ENCODE data around the gene C4orf50. TPM values are rescaled to one million over a fixed set of nuclear protein-coding genes. Genes with fewer than 3 reads are reported as not detected.
"Not testable (repeated sequence)": the region's sequence is repeated elsewhere in the genome, so short reads cannot be mapped to it uniquely, and the experiment has no call there.

The C4orf50 gene
- total RNA-seq, 5 donors from 2014 or later (not counting 1 experiment from before 2014, with no cell fraction given): 0.28 to 3.0 (median 0.54) TPM

GRCh38 chr4:5955201-5955821 lies 62.9 kb downstream of the C4orf50 start:
- no peak for ATAC-seq (replicated peaks in 1 of 4)
- DNase-seq: no peak
- Mint-ChIP-seq H3K9me3 (peaks cover 0 to 2% (median 0%) of the 10 kb centered on the region in 3 donors), H3K36me3 (no peaks in the 10 kb centered on the region), H3K4me1 (no peaks in the 10 kb centered on the region), H3K4me3 (no peak overlapping the region), H3K27me3 (peaks cover 0 to 8% of the 10 kb centered on the region in 2 donors), H3K27ac (no peak overlapping the region)
- peaks cover 0 to 2% of the 10 kb centered on the region in 2 experiments for H3K4me1 ChIP-seq (ENCODE audit: control insufficient read depth in 1 of 2, extremely low read depth in 1 of 2, insufficient read depth in 2 of 2, low read length in 2 of 2)
- H3K27me3 ChIP-seq (replicated peaks in 1 of 2; ENCODE audit: control insufficient read depth in 2 of 2, extremely low read depth in 1 of 2, insufficient read depth in 2 of 2, low read length in 1 of 2): peaks cover 3 to 11% of the 10 kb centered on the region in 2 experiments
- no peak overlapping the region for H3K4me3 ChIP-seq (ENCODE audit: control insufficient read depth in 1 of 2, extremely low read depth in 1 of 2, low read length in 1 of 2)
- no peaks in the 10 kb centered on the region for H3K9me3 ChIP-seq
- no peaks in the 10 kb centered on the region for H3K36me3 ChIP-seq (ENCODE audit: control insufficient read depth in 2 of 2, extremely low read depth in 1 of 2, insufficient read depth in 1 of 2, low read length in 1 of 2)
- no peak overlapping the region for H3K27ac ChIP-seq (ENCODE audit: low read length)
- ChIA-PET POLR2A (no interaction called here), CTCF (no interaction called here)
- 64% methylated on average over 13 of the region's 18 CpGs for WGBS (ENCODE audit: insufficient coverage)

GRCh38 chr4:5954056-5954760 lies 64.0 kb downstream of the C4orf50 start:
- Mint-ChIP-seq H3K27me3 (peaks cover 3 to 8% of the 10 kb centered on the region in 2 donors), H3K9me3 (peaks cover 0 to 2% (median 0%) of the 10 kb centered on the region in 3 donors), H3K4me3 (no peak overlapping the region), H3K36me3 (no peaks in the 10 kb centered on the region), H3K27ac (no peak overlapping the region), H3K4me1 (no peaks in the 10 kb centered on the region)
- H3K27ac ChIP-seq (ENCODE audit: low read length): no peak overlapping the region
- CTCF ChIA-PET: no interaction called here
- peaks cover 0 to 2% of the 10 kb centered on the region in 2 experiments for H3K4me1 ChIP-seq (ENCODE audit: control insufficient read depth in 1 of 2, extremely low read depth in 1 of 2, insufficient read depth in 2 of 2, low read length in 2 of 2)
- DNase-seq (no peak), ATAC-seq (replicated peaks in 1 of 4) (no peak)
- WGBS (ENCODE audit: insufficient coverage): 90% methylated on average over 8 of the region's 11 CpGs
- no peaks in the 10 kb centered on the region for H3K36me3 ChIP-seq (ENCODE audit: control insufficient read depth in 2 of 2, extremely low read depth in 1 of 2, insufficient read depth in 1 of 2, low read length in 1 of 2)
- H3K27me3 ChIP-seq (replicated peaks in 1 of 2; ENCODE audit: control insufficient read depth in 2 of 2, extremely low read depth in 1 of 2, insufficient read depth in 2 of 2, low read length in 1 of 2): peaks cover 3 to 11% of the 10 kb centered on the region in 2 experiments
- H3K4me3 ChIP-seq (ENCODE audit: control insufficient read depth in 1 of 2, extremely low read depth in 1 of 2, low read length in 1 of 2): no peak overlapping the region
- POLR2A ChIA-PET: no interaction called here
- no peaks in the 10 kb centered on the region for H3K9me3 ChIP-seq

- WGBS (ENCODE audit: insufficient coverage): 81% methylated on average over 8 of the region's 13 CpGs
- no peak overlapping the region for H3K4me3 ChIP-seq (ENCODE audit: control insufficient read depth in 1 of 2, extremely low read depth in 1 of 2, low read length in 1 of 2)
- H3K27ac ChIP-seq (ENCODE audit: low read length): no peak overlapping the region
- no peaks in the 10 kb centered on the region for H3K36me3 ChIP-seq (ENCODE audit: control insufficient read depth in 2 of 2, extremely low read depth in 1 of 2, insufficient read depth in 1 of 2, low read length in 1 of 2)
- peaks cover 3 to 11% of the 10 kb centered on the region in 2 experiments for H3K27me3 ChIP-seq (replicated peaks in 1 of 2; ENCODE audit: control insufficient read depth in 2 of 2, extremely low read depth in 1 of 2, insufficient read depth in 2 of 2, low read length in 1 of 2)
- DNase-seq: no peak
- no peaks in the 10 kb centered on the region for H3K4me1 Mint-ChIP-seq
- ChIA-PET CTCF (no interaction called here), POLR2A (no interaction called here)
- peaks cover 4 to 8% of the 10 kb centered on the region in 2 donors for H3K27me3 Mint-ChIP-seq
- H3K4me1 ChIP-seq (ENCODE audit: control insufficient read depth in 1 of 2, extremely low read depth in 1 of 2, insufficient read depth in 2 of 2, low read length in 2 of 2): peaks cover 0 to 2% of the 10 kb centered on the region in 2 experiments
- H3K36me3 Mint-ChIP-seq: no peaks in the 10 kb centered on the region
- H3K9me3 ChIP-seq: no peaks in the 10 kb centered on the region
- peaks cover 0 to 2% (median 0%) of the 10 kb centered on the region in 3 donors for H3K9me3 Mint-ChIP-seq
- H3K4me3 Mint-ChIP-seq: no peak overlapping the region
- no peak for ATAC-seq (replicated peaks in 1 of 4)
- H3K27ac Mint-ChIP-seq: no peak overlapping the region
Measured at GRCh38 chr4:5952975-5953951, 65.0 kb downstream of the C4orf50 start.

- Histone ChIP-seq H3K36me3 (ENCODE audit: control insufficient read depth in 2 of 2, extremely low read depth in 1 of 2, insufficient read depth in 1 of 2, low read length in 1 of 2) (no peaks in the 10 kb centered on the region), H3K4me3 (ENCODE audit: control insufficient read depth in 1 of 2, extremely low read depth in 1 of 2, low read length in 1 of 2) (no peak overlapping the region), H3K9me3 (no peaks in the 10 kb centered on the region), H3K27me3 (replicated peaks in 1 of 2; ENCODE audit: control insufficient read depth in 2 of 2, extremely low read depth in 1 of 2, insufficient read depth in 2 of 2, low read length in 1 of 2) (peaks cover 3 to 13% of the 10 kb centered on the region in 2 experiments), H3K4me1 (ENCODE audit: control insufficient read depth in 1 of 2, extremely low read depth in 1 of 2, insufficient read depth in 2 of 2, low read length in 2 of 2) (peaks cover 0 to 2% of the 10 kb centered on the region in 2 experiments), H3K27ac (ENCODE audit: low read length) (no peak overlapping the region)
- ChIA-PET CTCF (no interaction called here), POLR2A (no interaction called here)
- DNase-seq (no peak), ATAC-seq (replicated peaks in 1 of 4) (no peak)
- Mint-ChIP-seq H3K9me3 (peaks cover 0 to 2% (median 0%) of the 10 kb centered on the region in 3 donors), H3K4me3 (no peak overlapping the region), H3K27me3 (peaks cover 8% of the 10 kb centered on the region in 2 donors), H3K27ac (no peak overlapping the region), H3K4me1 (no peaks in the 10 kb centered on the region), H3K36me3 (no peaks in the 10 kb centered on the region)
- WGBS (ENCODE audit: insufficient coverage): 79% methylated on average over 9 of the region's 22 CpGs
Measured at GRCh38 chr4:5952286-5952974, 65.8 kb downstream of the C4orf50 start.

- peaks cover 6 to 16% of the 10 kb centered on the region in 2 donors for H3K27me3 Mint-ChIP-seq
- DNase-seq: not testable (repeated sequence)
Measured at GRCh38 chr4:5946653-5947052, 71.6 kb downstream of the C4orf50 start.

GRCh38 chr4:5945936-5946335 lies 72.3 kb downstream of the C4orf50 start:
- no peak overlapping the region for H3K4me3 ChIP-seq (ENCODE audit: control insufficient read depth in 1 of 2, extremely low read depth in 1 of 2, low read length in 1 of 2)
- no peak for DNase-seq
- ChIA-PET CTCF (no interaction called here), POLR2A (no interaction called here)
- Mint-ChIP-seq H3K9me3 (peaks cover 7 to 11% (median 8%) of the 10 kb centered on the region in 3 donors), H3K4me1 (peaks cover 0 to 7% (median 0%) of the 10 kb centered on the region in 3 donors), H3K4me3 (no peak overlapping the region), H3K36me3 (no peaks in the 10 kb centered on the region), H3K27ac (no peak overlapping the region), H3K27me3 (peaks cover 6 to 16% of the 10 kb centered on the region in 2 donors)
- H3K27ac ChIP-seq (ENCODE audit: low read length): no peak overlapping the region
- H3K27me3 ChIP-seq (replicated peaks in 1 of 2; ENCODE audit: control insufficient read depth in 2 of 2, extremely low read depth in 1 of 2, insufficient read depth in 2 of 2, low read length in 1 of 2): peaks cover 3 to 20% of the 10 kb centered on the region in 2 experiments
- H3K4me1 ChIP-seq (ENCODE audit: control insufficient read depth in 1 of 2, extremely low read depth in 1 of 2, insufficient read depth in 2 of 2, low read length in 2 of 2): peaks cover 0 to 3% of the 10 kb centered on the region in 2 experiments
- H3K36me3 ChIP-seq (ENCODE audit: control insufficient read depth in 2 of 2, extremely low read depth in 1 of 2, insufficient read depth in 1 of 2, low read length in 1 of 2): no peaks in the 10 kb centered on the region
- no peak for ATAC-seq (replicated peaks in 1 of 4)
- 88% methylated on average over 5 of the region's 6 CpGs for WGBS (ENCODE audit: insufficient coverage)
- H3K9me3 ChIP-seq: no peaks in the 10 kb centered on the region

More at GRCh38 chr4:5946653-5947052, 71.6 kb downstream of the C4orf50 start:
- H3K27me3 ChIP-seq (replicated peaks in 1 of 2; ENCODE audit: control insufficient read depth in 2 of 2, extremely low read depth in 1 of 2, insufficient read depth in 2 of 2, low read length in 1 of 2): peaks cover 3 to 20% of the 10 kb centered on the region in 2 experiments
- ATAC-seq (replicated peaks in 1 of 4); H3K4me3 Mint-ChIP-seq; H3K36me3 Mint-ChIP-seq; H3K27ac Mint-ChIP-seq; H3K4me1 ChIP-seq (ENCODE audit: control insufficient read depth in 1 of 2, extremely low read depth in 1 of 2, insufficient read depth in 2 of 2, low read length in 2 of 2); H3K4me3 ChIP-seq (ENCODE audit: control insufficient read depth in 1 of 2, extremely low read depth in 1 of 2, low read length in 1 of 2); H3K9me3 Mint-ChIP-seq; POLR2A ChIA-PET; CTCF ChIA-PET; H3K4me1 Mint-ChIP-seq; H3K27ac ChIP-seq (ENCODE audit: low read length); H3K9me3 ChIP-seq; H3K36me3 ChIP-seq (ENCODE audit: control insufficient read depth in 2 of 2, extremely low read depth in 1 of 2, insufficient read depth in 1 of 2, low read length in 1 of 2): not testable (repeated sequence)
- WGBS (ENCODE audit: insufficient coverage): 70% methylated on average over 2 of the region's 6 CpGs

Data from T-cell (primary cell).